HepG2 (cell line): ENCODE data around the gene DRC3. TPM values are rescaled to one million over a fixed set of nuclear protein-coding genes. Genes with fewer than 3 reads are reported as not detected.

Experiments used
- ATAC-seq: fragments of 200-7000 bp; cut with Tn5 transposase; 3 replicates; pipeline ENCODE4 v1.9.1; 2020; ENCODE audit warnings: mild to moderate bottlenecking, moderate library complexity
- BruUV-seq: library from RNA; stranded (reverse); fragments of 400-500 nt; replicated peaks from 2 replicates; lab custom pipeline; 2021; lab: Mats Ljungman, UMichigan
- CTCF ChIA-PET: fragments of 300-600 bp; formaldehyde crosslinking; extraction: SDS; loops from one replicate; lab custom pipeline; 2021; ENCODE audit warnings: low total read pairs, inconsistent platforms, low intra/inter-chr PET ratio; lab: Yijun Ruan, JAX
- POLR2A ChIA-PET: fragments of 350-600 bp; sonication (Branson Sonifier 250); formaldehyde crosslinking; loops from one replicate; lab custom pipeline; 2020; ENCODE audit warnings: antibody characterized with exemption, inconsistent platforms; lab: Yijun Ruan, JAX
- DNase-seq: peaks from one replicate; pipeline ENCODE4 v3.0.0-alpha.2; 2015; ENCODE audit warnings: low spot score
- FAIRE-seq: peaks from 3 replicates; lab custom pipeline; 2011; peaks lifted over from hg19 to GRCh38; lab: Jason Lieb, UNC
- H2AFZ ChIP-seq: one replicate; pipeline ENCODE4 v1.6.1; 2011; ENCODE audit warnings: low read length, inconsistent platforms
- H3K27ac ChIP-seq: fragments of 300-600 bp; 3 replicates; pipeline ENCODE4 v1.8.0; 2011; ENCODE audit warnings: mixed run types, mild to moderate bottlenecking, mixed read lengths, low read length, inconsistent platforms; ENCODE audit not compliant: insufficient read depth; ENCODE audit errors: extremely low read length
- H3K27me3 ChIP-seq, 2 experiments: fragments of 200-600 bp in 1 of 2; 2 replicates in 1 of 2; 3 replicates in 1 of 2; pipeline versions ENCODE4 v1.6.0 to v1.8.0; 2011; ENCODE audit warnings: low read length in 2 of 2, mild to moderate bottlenecking in 2 of 2, moderate library complexity in 2 of 2, inconsistent platforms in 1 of 2; ENCODE audit not compliant: insufficient read depth in 2 of 2, control insufficient read depth in 1 of 2
- H3K36me3 ChIP-seq, 2 experiments: fragments of 200-600 bp in 1 of 2; replicated peaks in 1 of 2; 2 replicates in 1 of 2; 3 replicates in 1 of 2; pipeline versions ENCODE4 v1.5.1 to v1.8.0; 2011; ENCODE audit warnings: low read length in 2 of 2, inconsistent platforms in 1 of 2; ENCODE audit not compliant: insufficient read depth in 2 of 2, control insufficient read depth in 1 of 2
- H3K4me1 ChIP-seq: 2 replicates; pipeline ENCODE4 v1.5.1; 2012; ENCODE audit warnings: low read length, inconsistent platforms; ENCODE audit not compliant: insufficient read depth
- H3K4me2 ChIP-seq: 2 replicates; pipeline ENCODE4 v1.6.0; 2011; ENCODE audit warnings: low read depth, low read length, inconsistent platforms
- H3K4me3 ChIP-seq, 3 experiments: fragments of 200-600 bp in 1 of 3; sonication (generic), shearing (Covaris generic) in 1 of 3; replicated peaks in 1 of 3; 2 replicates each; pipeline ENCODE4 v1.5.1; 2011 to 2016; ENCODE audit warnings: low read length in 3 of 3, inconsistent platforms in 2 of 3, low read depth in 2 of 3, mild to moderate bottlenecking in 2 of 3, control low read depth in 1 of 3, mixed read lengths in 1 of 3; ENCODE audit not compliant: insufficient read depth in 1 of 3
- H3K79me2 ChIP-seq: one replicate; pipeline ENCODE4 v1.6.1; 2011; ENCODE audit warnings: low read length, inconsistent platforms; ENCODE audit not compliant: insufficient read depth
- H3K9ac ChIP-seq: 2 replicates; pipeline ENCODE4 v1.6.0; 2011; ENCODE audit warnings: mild to moderate bottlenecking, low read depth, low read length, inconsistent platforms; ENCODE audit not compliant: insufficient read depth
- H3K9me3 ChIP-seq: 2 replicates; pipeline ENCODE4 v1.5.1; 2012; ENCODE audit warnings: mild to moderate bottlenecking, low read length
- H4K20me1 ChIP-seq: 2 replicates; pipeline ENCODE4 v1.6.0; 2011; ENCODE audit warnings: inconsistent platforms, mild to moderate bottlenecking, low read length, moderate library complexity; ENCODE audit not compliant: insufficient read depth
- ETV5 ChIP-seq: IDR thresholded peaks from 2 replicates; pipeline ENCODE4 v1.6.1; 2018; ENCODE audit warnings: missing biosample characterization, missing genetic modification reagents, inconsistent platforms, borderline replicate concordance
- HOXA3 ChIP-seq: sonication (generic); formaldehyde crosslinking; IDR thresholded peaks from 2 replicates; pipeline ENCODE4 v1.5.0; 2020; ENCODE audit warnings: missing genetic modification reagents
- MAF1 ChIP-seq: sonication (generic); formaldehyde crosslinking; IDR thresholded peaks from 2 replicates; pipeline ENCODE4 v1.5.0; 2020; ENCODE audit warnings: missing genetic modification reagents, borderline replicate concordance
- MIER2 ChIP-seq: IDR thresholded peaks from 2 replicates; pipeline ENCODE4 v1.6.1; 2016; ENCODE audit warnings: missing biosample characterization, missing genetic modification reagents
- POLR2AphosphoS5 ChIP-seq: IDR thresholded peaks from 2 replicates; pipeline ENCODE4 v1.6.1; 2012; ENCODE audit warnings: low read depth, low read length
- SAFB2 ChIP-seq: sonication (generic); formaldehyde crosslinking; IDR thresholded peaks from 2 replicates; pipeline ENCODE4 v1.5.1; 2020; ENCODE audit warnings: missing genetic modification reagents, low read depth, mild to moderate bottlenecking, borderline replicate concordance
- ZBTB1 ChIP-seq: sonication (generic); formaldehyde crosslinking; IDR thresholded peaks from 2 replicates; pipeline ENCODE4 v1.4.0; 2020; ENCODE audit warnings: missing genetic modification reagents, borderline replicate concordance
- ZBTB7A ChIP-seq: sonication (generic); formaldehyde crosslinking; IDR thresholded peaks from 2 replicates; pipeline ENCODE4 v1.8.0; 2022; ENCODE audit warnings: mild to moderate bottlenecking, missing genetic modification reagents
- ZNF17 ChIP-seq: sonication (generic); formaldehyde crosslinking; IDR thresholded peaks from 2 replicates; pipeline ENCODE4 v1.5.0; 2020; ENCODE audit warnings: mild to moderate bottlenecking, missing genetic modification reagents
- ZNF30 ChIP-seq: sonication (generic); formaldehyde crosslinking; IDR thresholded peaks from 2 replicates; pipeline ENCODE4 v1.5.0; 2020; ENCODE audit warnings: mild to moderate bottlenecking, missing genetic modification reagents
- ZNF563 ChIP-seq: sonication (generic); formaldehyde crosslinking; IDR thresholded peaks from 2 replicates; pipeline ENCODE4 v1.8.0; 2022; ENCODE audit warnings: mild to moderate bottlenecking, moderate library complexity, missing genetic modification reagents
- ZNF660 ChIP-seq: sonication (generic); formaldehyde crosslinking; IDR thresholded peaks from 2 replicates; pipeline ENCODE4 v1.5.1; 2020; ENCODE audit warnings: mild to moderate bottlenecking, low read depth, missing genetic modification reagents, borderline replicate concordance
- WGBS: methylation state at CpG from one replicate; pipeline ENCODE4 v1.1.6; 2017; ENCODE audit warnings: low lambda C conversion rate; 5-methylcytosine and 5-hydroxymethylcytosine counted together
- in situ Hi-C: cut with HindIII; loops from 2 replicates; pipeline ENCODE4 v1.10.0; 2017; ENCODE audit warnings: low pct_unique_long_range_greater_than_20kb; ENCODE audit not compliant: extremely low pct_ligation_motif_present
- intact Hi-C: fragments of 100-400 bp; cut with micrococcal nuclease; formaldehyde crosslinking; loops from one replicate; pipeline ENCODE4 v1.10.0; 2022; ENCODE audit not compliant: unreplicated experiment
- polyA plus RNA-seq, 8 experiments: library from polyadenylated mRNA; depleted of rRNA in 3 of 8; stranded (reverse) in 7 of 8; unstranded in 1 of 8; fragments of >200 nt; fragmentation: Illumina TruSeq in 4 of 8; extraction: Trizol in 4 of 8; gene quantifications; 2 replicates each; pipeline versions ENCODE4 v1.2.1 to v1.2.3, GENCODE V29; 2011 to 2016; ENCODE audit warnings: low read depth in 4 of 8, missing spikeins in 1 of 8, mixed read lengths in 1 of 8; ENCODE audit not compliant: insufficient read depth in 1 of 8
- total RNA-seq, 5 experiments: library from RNA; depleted of rRNA; stranded (reverse); fragments of >200 nt; fragmentation: Illumina TruSeq; extraction: Trizol; gene quantifications; 2 replicates each; pipeline ENCODE4 v1.2.3, GENCODE V29; 2016; ENCODE audit warnings: low read depth in 1 of 5

The DRC3 gene
- total and polyA plus RNA-seq, 2 of the 13 experiments (the other 11 are each of a cell fraction or from before 2014, with no cell fraction given) = 0.53 to 0.87 TPM

DNA sequence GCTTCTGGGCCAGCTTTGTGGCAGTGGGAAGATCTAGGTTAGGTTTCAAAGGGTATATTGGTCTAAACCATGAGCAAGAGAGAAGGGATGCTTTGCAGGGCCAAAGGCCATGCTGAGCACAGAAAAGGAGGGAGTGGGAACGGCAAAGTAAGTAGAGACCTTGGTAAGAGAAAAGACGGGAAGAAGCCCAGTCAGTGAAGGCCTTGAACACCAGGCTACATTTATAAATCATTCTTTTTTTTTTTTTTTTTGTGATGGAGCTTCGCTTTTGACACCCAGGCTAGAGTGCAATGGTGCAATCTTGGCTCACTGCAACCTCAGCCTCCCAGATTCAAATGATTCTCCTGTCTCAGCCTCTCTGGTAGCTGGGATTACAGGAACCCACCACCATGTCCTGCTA lies 18.6 kb upstream of the DRC3 start:
- WGBS = 89% methylated on average over 3 of the region's 3 CpGs
- FAIRE-seq (no peak), DNase-seq (no peak), ATAC-seq (no peak)
- Histone ChIP-seq H3K36me3 (no peaks in the 10 kb centered on the region), H3K9ac (no peak overlapping the region), H4K20me1 (no peaks in the 10 kb centered on the region), H3K79me2 (no peaks in the 10 kb centered on the region), H3K4me2 (no peak overlapping the region), H2AFZ (no peak overlapping the region), H3K4me3 (no peak overlapping the region), H3K4me1 (peaks cover 16% of the 10 kb centered on the region), H3K27me3 (no peaks in the 10 kb centered on the region), H3K9me3 (no peaks in the 10 kb centered on the region), H3K27ac (no peak overlapping the region)
- ChIA-PET POLR2A (no interaction called here), CTCF (no interaction called here)
- no TSS peak for BruUV-seq
- in situ Hi-C loops (no loop called here), intact Hi-C loops (no loop called here)
- no peak for TF ChIP-seq ZNF30
- no peak for TF ChIP-seq ZBTB1 (CRISPR knock-in tag)
- no peak for TF ChIP-seq ETV5 (CRISPR knock-in tag)
- no peak for TF ChIP-seq MAF1 (CRISPR knock-in tag)
- TF ChIP-seq ZNF660 (CRISPR knock-in tag) = no peak
- no peak for TF ChIP-seq ZNF563 (CRISPR knock-in tag)
- TF ChIP-seq SAFB2 = no peak
- no peak for TF ChIP-seq POLR2AphosphoS5
- no peak for TF ChIP-seq MIER2 (CRISPR knock-in tag)
- no peak for TF ChIP-seq ZBTB7A (CRISPR knock-in tag)
- TF ChIP-seq ZNF17 = no peak
- no peak for TF ChIP-seq HOXA3 (CRISPR knock-in tag)
